T-helper 2 cell treated with Interferon-gamma antibody and Interleukin-4, amounts not matched to agents 100 ng/mL and 5 ng/mL, for 36 hours (primary cell): ENCODE measurements around the gene LPIN1. TPM values are rescaled to one million over a fixed set of nuclear protein-coding genes. Genes with fewer than 3 reads are reported as not detected.

Source experiments
- intact Hi-C: fragments of 100-400 bp; cut with micrococcal nuclease; formaldehyde crosslinking; loops from one replicate; pipeline ENCODE4 v1.15.1; 2023
- total RNA-seq: library from RNA; stranded (reverse); gene quantifications from 2 replicates; pipeline ENCODE4 v1.2.3, GENCODE V29; 2022

The LPIN1 gene
- total RNA-seq, 1 donor from 2014 or later: 62.1 TPM

DNA sequence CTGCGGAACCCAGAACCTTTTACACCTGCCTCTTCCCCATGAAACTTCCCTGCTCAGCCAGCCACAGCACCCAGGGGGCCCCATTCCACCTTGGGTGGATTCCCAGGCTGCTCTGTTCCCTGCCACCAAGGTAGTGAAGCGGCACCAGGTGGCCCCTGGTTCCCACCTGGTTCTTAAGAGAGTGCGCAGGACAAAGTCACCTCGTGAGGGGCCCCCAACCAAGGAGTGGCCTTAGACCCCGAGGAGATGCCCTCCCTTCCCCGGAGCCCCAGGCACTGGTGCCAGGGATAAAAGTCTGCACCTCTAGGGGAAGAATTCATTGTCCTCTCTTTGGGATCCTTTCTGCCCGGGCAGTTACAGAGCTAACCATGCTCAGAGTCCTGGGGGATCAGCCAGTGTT is 3.1 kb upstream of the LPIN1 start:
- intact Hi-C loops: no loop called here

DNA sequence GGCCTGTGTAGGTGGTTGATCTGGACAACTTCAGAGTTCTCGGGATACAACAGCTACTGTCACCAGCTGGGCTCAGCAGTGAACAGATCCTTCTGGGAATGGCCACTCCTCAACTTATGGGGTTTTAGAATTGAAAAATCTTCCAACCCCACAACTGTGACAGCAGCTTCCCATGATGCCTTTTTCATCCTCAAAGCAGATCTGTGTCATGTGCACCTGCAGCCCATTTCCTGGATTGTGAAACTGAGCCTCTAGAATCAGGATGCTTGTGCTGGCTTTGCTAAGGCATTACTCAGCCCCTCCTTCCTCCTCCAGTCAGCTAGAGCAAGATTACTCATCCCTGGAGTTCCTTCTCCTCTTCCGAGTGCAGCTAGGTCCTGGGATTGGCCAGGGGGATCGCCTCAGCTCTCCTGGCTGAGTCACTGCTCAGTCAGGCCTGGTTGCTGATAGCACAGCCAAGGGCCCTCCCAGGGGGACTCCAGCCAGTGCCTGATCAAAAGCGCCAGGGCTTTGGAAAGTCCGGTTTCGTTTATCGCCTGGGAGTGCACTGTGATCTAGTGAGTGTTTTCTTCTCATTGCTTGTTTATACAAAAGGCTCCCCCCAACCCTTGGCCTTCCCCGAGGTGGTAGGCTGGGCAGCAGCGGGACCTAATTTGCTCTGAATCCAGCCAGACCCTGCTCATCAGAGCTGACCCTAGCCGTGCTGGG is 2.4 kb upstream of the LPIN1 start:
- intact Hi-C loops: no loop called here

- intact Hi-C loops: no loop called here
These were observed 1.6 kb upstream of the LPIN1 start for GRCh38 chr2:11744631-11745394.

- intact Hi-C loops: loop anchor here (1.0 to 2.0 kb wide), 6 partner anchors 9 to 972 kb away; partner anchors contain the start of gene SLC66A3
These were observed 638 bp upstream of the LPIN1 start for GRCh38 chr2:11745613-11746375.

- intact Hi-C loops: loop anchor here (1.0 to 2.0 kb wide), 6 partner anchors 7 to 970 kb away; partner anchors contain the start of gene SLC66A3
These were observed 501 bp downstream of the LPIN1 start for GRCh38 chr2:11746807-11747459.

GRCh38 chr2:11748018-11748860 is 1.8 kb downstream of the LPIN1 start:
- intact Hi-C loops: no loop called here

- intact Hi-C loops: no loop called here
These were observed 2.6 kb downstream of the LPIN1 start for GRCh38 chr2:11748861-11749645.

- intact Hi-C loops: loop anchor here (2.0 to 10.0 kb wide), 5 partner anchors 405 to 1108 kb away; partner anchors contain the start of genes PDIA6, ROCK2 and TRIB2
These were observed 3.4 kb downstream of the LPIN1 start for GRCh38 chr2:11749646-11750349.

DNA sequence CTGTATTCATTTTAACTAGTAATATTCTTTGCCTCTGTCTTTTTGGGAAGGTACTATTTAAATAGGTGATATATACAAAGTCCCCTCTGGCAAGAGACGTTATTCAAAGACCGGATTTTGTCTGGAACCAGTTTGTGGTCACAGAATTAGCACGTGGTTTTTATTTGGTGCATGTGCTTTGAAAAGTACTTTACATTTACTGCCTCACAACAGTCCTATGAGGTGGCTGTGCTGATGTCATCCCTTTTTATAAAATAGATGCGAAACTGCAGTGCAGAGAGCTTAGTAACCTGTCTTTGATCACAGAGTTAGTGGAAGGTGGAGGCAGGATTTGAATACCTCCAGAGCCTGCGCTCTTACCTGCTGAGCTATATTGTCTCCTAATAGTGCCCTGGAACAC is 4.0 kb downstream of the LPIN1 start:
- intact Hi-C loops: loop anchor here (2.0 to 10.0 kb wide), 5 partner anchors 406 to 1107 kb away; partner anchors contain the start of genes PDIA6, ROCK2 and TRIB2

DNA sequence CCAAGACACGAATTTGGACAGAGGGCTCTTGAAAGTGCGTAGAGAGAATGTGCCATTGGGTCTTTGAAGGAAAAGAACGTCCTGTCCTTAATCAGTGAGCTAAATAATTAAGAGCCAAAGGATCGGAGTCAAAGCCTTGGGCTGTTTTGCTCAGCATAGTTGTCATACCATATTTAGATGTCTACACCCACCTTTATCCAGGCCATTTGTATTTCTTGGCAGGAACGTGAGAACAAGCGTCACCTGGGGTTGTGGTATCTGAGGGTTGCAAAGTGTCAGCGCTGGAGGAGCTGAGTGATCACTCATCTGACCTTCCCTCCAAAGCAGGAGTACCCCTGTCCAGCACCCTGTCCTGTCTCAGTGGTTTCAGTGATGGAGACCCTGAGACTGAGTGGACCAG is 4.5 kb downstream of the LPIN1 start:
- intact Hi-C loops: loop anchor here (2.0 to 10.0 kb wide), 5 partner anchors 406 to 1106 kb away; partner anchors contain the start of genes PDIA6, ROCK2 and TRIB2

DNA sequence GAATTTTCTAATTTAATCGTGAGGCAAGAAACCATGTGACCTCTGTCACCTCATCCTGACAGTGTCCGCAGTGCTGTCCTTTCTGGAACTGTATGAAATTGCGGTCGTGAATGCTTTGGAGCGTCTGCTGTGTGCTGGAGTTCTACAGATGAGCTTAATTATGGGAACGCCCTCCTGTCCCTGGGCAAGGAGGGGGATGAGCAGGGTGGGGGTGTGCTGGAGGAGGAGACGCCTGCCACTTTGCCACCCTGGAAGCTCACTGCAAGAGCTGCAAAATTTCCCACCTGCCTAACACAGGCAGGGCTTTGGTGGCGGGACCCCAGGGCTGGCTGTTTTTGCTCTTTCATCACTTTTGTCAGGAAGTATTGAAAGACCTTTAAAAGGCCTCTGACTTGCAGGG is 6.5 kb downstream of the LPIN1 start:
- intact Hi-C loops: loop anchor here (1.0 to 10.0 kb wide), 5 partner anchors 22 to 1104 kb away; partner anchors contain the start of genes PDIA6 and ROCK2

GRCh38 chr2:11753452-11753885 is 7.0 kb downstream of the LPIN1 start:
- intact Hi-C loops: loop anchor here (1.0 to 10.0 kb wide), 5 partner anchors 22 to 1104 kb away; partner anchors contain the start of genes PDIA6 and ROCK2

DNA sequence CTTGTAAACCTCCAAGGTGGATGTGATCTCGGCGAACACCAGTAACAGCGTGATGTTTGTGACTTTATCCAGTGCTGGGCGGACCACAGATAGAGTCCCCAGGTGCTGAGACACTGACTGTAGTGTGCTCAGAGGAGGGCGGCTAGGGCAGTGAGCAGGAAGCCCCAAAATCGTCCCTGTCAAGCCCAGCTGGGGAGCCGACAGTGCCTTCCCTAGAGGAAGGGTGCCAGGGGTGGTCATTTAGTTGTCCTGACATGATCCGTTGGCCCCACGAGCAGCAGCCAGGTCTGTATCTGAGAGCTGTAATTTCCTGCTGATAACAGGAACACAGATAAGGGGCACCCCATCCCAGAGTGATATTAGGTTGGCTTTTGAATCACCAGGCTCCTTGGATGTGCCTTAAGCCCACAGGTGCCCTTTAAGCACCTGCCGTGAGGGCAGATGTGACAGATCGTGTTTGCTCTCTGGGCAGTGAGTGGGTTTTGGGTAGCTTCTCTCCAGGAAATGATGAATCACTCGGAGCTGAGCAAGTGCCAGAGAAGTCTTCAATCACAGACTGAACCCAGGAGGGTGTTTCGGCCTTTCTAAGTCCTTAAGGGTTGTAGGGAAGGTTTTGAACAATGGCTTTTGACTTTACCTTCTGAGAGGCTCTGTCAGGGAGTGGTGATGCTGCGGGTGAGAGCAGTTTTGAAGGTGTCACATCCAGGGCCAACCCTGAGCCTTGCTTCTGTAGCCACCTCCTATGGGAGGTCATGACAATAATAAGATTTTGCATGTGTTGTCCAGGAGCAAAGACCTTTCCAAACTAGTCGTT is 7.7 kb downstream of the LPIN1 start:
- intact Hi-C loops: loop anchor here (1.0 to 10.0 kb wide), 6 partner anchors 8 to 1103 kb away; partner anchors contain the start of genes LPIN1, PDIA6 and ROCK2

DNA sequence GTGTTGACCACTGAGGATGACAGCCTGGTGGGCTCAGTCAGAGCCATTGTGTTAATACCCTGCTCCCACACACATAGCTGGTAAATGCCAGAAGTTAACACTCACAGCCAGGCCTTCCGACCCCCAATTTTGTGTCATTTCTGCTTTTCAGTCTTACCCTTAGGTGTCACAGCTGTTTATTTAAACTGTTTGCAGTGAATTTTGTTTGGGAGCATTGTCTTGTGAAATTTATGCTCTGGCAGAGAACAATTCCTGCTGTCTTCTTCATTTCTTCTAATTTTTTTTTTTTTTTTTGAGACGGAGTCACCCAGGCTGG is 8.2 kb downstream of the LPIN1 start:
- intact Hi-C loops: loop anchor here (1.0 to 10.0 kb wide), 5 partner anchors 8 to 1103 kb away; partner anchors contain the start of genes LPIN1, PDIA6 and ROCK2

DNA sequence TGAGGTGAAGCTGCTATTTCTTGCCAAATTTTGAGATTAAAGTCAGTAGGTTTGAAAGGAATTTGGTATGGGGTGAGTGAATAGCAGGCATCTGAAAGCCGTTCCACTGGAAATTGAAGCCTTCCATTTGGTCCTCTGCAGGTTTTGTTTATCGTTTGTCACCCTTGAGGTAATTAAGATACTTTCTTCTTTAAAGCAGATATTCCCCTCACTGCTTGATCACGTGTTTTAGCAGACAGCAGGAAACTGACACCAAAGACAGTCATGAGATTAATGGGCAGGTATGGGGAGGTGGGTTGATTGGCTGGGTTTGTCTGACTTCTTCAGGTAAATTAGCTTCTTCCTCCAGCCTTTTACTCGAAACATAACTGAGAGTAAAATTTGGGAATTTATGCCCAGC is 10.7 kb downstream of the LPIN1 start:
- intact Hi-C loops: loop anchor here (10.0 kb wide), 2 partner anchors 412 to 748 kb away; partner anchors contain the start of gene ROCK2

DNA sequence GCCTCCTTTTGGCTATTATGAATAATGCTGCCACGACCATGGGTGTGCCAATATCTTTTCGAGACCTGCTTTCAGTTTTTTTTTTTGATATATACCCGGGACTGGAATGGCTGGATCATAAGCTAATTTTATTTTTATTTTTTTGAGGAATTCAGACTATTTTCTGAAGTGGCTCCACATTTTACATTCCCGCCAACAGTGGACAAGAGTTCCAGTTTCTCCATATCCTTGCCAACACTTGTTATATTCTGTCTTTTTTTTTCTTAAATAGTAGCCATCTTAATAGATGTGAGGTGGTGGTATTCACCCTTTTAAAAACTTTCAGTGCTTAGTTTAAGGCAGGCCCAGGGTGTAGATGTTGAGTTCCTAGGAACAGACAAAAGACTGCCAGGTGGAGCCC is 11.8 kb downstream of the LPIN1 start:
- intact Hi-C loops: loop anchor here (10.0 kb wide), 2 partner anchors 413 to 747 kb away; partner anchors contain the start of gene ROCK2

GRCh38 chr2:11758647-11759046 is 12.2 kb downstream of the LPIN1 start:
- intact Hi-C loops: loop anchor here (10.0 kb wide), 2 partner anchors 414 to 746 kb away; partner anchors contain the start of gene ROCK2
